WTC11 (cell line): ENCODE measurements around the gene POLR3A.
"Not testable (repeated sequence)": the region's sequence is repeated elsewhere in the genome, so short reads cannot be mapped to it uniquely, and the experiment has no call there.

Source experiments
- CREB1 ChIP-seq: sonication (generic); formaldehyde crosslinking; IDR thresholded peaks from 2 replicates; pipeline ENCODE4 v1.8.0; 2023; ENCODE audit warnings: mild to moderate bottlenecking, missing genetic modification reagents
- ZBTB21 ChIP-seq: sonication (generic); formaldehyde crosslinking; IDR thresholded peaks from 2 replicates; pipeline ENCODE4 v1.8.1; 2023; ENCODE audit warnings: mild to moderate bottlenecking, missing genetic modification reagents, borderline replicate concordance
- TF ChIP-seq, protein P1 (sequence below): fragments of 200-600 bp; IDR thresholded peaks from 2 replicates; pipeline ENCODE4 v1.8.0; 2022; ENCODE audit warnings: antibody characterized with exemption
- TF ChIP-seq, protein P2 (sequence below): sonication (generic); formaldehyde crosslinking; IDR thresholded peaks from 2 replicates; pipeline ENCODE4 v1.8.1; 2022; ENCODE audit warnings: mild to moderate bottlenecking, moderate library complexity, missing genetic modification reagents

DNA sequence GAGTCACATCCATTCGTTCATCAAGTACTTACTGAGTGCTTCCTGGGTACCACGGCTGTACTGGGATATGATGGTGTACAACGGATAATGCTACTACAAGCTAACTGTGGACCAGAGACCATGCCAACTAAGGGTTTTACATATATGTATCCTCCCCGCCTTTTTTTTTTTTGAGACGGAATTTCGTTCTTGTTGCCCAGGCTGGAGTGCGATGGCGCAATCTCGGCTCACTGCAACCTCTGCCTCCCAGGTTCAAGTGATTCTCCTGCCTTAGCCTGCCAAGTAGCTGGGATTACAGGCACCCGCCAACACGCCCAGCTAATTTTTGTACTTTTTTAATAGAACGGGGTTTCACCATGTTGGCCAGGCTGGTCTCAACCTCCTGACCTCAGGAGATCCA, 40.7 kb upstream of the POLR3A start:
- not testable (repeated sequence) for TF ChIP-seq CREB1, ZBTB21 (CRISPR knock-in tag)
- TF ChIP-seq, protein P1, sequence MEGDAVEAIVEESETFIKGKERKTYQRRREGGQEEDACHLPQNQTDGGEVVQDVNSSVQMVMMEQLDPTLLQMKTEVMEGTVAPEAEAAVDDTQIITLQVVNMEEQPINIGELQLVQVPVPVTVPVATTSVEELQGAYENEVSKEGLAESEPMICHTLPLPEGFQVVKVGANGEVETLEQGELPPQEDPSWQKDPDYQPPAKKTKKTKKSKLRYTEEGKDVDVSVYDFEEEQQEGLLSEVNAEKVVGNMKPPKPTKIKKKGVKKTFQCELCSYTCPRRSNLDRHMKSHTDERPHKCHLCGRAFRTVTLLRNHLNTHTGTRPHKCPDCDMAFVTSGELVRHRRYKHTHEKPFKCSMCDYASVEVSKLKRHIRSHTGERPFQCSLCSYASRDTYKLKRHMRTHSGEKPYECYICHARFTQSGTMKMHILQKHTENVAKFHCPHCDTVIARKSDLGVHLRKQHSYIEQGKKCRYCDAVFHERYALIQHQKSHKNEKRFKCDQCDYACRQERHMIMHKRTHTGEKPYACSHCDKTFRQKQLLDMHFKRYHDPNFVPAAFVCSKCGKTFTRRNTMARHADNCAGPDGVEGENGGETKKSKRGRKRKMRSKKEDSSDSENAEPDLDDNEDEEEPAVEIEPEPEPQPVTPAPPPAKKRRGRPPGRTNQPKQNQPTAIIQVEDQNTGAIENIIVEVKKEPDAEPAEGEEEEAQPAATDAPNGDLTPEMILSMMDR, result not testable (repeated sequence)
- TF ChIP-seq, protein P2, sequence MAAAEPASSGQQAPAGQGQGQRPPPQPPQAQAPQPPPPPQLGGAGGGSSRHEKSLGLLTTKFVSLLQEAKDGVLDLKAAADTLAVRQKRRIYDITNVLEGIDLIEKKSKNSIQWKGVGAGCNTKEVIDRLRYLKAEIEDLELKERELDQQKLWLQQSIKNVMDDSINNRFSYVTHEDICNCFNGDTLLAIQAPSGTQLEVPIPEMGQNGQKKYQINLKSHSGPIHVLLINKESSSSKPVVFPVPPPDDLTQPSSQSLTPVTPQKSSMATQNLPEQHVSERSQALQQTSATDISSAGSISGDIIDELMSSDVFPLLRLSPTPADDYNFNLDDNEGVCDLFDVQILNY, result not testable (repeated sequence)
